ENCODE results near the gene CACNG7.
A peak's percentile ranks its signal among the peaks of the same experiment; 100 is the strongest.
"Not testable (repeated sequence)": the region's sequence is repeated elsewhere in the genome, so short reads cannot be mapped to it uniquely, and the experiment has no call there.

The CACNG7 gene, protein sequence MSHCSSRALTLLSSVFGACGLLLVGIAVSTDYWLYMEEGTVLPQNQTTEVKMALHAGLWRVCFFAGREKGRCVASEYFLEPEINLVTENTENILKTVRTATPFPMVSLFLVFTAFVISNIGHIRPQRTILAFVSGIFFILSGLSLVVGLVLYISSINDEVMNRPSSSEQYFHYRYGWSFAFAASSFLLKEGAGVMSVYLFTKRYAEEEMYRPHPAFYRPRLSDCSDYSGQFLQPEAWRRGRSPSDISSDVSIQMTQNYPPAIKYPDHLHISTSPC
- 0 reads per million in 2 donors for total RNA-seq

DNA sequence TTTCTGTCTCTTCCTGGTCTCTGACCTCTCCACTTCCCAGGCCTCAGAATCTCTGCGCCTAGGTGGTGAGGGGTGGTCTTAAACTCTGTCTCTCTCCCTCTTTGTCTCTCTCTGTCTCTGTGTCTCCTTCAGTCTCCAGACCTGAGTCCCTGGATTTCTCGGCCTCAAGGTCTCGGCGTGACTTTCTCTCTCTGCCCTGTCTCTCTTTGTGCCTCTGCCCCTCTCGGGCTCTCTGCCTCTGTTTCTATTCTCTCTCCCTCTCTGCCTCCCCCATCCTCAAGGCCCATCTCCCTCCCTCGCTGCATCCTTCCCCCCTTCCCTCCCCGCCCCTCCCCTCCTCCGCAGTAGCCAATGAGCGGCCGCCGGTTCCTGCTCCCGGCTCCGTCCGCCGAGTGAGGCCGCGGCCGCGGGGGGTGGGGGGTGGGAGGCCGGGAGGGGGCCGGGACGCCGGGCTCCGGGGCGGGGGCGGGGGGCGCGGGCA lies at the start of gene CACNG7:
Gene CACNG7 (plus strand): TSS at position 344 of the 481 bp plus-strand sequence. CDS start 3,554 bp downstream, outside the sequence.
- DNase-seq: no peak

DNA sequence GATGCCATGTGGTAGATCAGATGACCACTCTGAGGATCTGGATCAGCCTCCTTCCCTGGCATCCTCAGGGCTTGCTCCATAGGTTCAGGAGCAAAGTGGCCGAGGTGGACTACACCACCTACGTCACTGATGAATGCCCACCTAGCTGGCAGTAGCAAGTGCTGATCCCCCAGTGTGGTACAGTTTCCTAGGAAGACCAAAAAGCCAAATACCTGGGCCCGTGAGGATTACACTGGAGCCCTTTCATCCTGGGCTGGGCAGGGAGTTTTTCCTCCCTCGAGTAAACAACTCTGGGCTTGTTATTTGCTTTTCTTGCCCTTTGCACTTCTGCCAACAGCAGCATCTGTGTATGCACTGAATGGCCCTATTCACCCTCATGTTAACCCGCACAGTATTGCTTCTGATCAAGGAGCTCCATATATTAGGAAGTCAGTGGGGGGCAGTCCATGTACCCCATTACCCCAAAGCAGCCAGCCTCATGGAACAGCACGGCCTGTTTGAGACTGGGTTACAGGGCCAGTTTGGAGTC lies 44.7 kb upstream of the CACNG7 start:
- no peak for DNase-seq

DNA sequence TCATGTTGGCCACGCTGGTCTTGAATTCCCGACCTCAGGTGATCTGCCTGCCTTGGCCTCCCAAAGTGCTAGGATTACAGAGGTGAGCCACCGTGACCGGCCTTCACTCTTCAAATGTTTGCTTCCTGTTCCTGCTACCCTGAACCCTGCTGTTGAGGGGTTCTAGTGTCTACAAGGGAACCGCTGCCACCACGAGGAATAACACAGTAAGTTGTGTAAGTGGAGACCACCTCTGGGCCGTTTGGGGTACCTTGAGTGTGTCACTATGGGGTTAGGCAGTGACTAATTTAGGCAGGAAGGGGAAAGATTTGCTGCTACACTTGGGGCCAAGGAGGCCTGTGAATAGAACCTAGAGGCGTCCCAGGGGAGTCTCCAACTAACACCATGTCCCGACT lies 43.6 kb upstream of the CACNG7 start:
- DNase-seq: no peak

DNA sequence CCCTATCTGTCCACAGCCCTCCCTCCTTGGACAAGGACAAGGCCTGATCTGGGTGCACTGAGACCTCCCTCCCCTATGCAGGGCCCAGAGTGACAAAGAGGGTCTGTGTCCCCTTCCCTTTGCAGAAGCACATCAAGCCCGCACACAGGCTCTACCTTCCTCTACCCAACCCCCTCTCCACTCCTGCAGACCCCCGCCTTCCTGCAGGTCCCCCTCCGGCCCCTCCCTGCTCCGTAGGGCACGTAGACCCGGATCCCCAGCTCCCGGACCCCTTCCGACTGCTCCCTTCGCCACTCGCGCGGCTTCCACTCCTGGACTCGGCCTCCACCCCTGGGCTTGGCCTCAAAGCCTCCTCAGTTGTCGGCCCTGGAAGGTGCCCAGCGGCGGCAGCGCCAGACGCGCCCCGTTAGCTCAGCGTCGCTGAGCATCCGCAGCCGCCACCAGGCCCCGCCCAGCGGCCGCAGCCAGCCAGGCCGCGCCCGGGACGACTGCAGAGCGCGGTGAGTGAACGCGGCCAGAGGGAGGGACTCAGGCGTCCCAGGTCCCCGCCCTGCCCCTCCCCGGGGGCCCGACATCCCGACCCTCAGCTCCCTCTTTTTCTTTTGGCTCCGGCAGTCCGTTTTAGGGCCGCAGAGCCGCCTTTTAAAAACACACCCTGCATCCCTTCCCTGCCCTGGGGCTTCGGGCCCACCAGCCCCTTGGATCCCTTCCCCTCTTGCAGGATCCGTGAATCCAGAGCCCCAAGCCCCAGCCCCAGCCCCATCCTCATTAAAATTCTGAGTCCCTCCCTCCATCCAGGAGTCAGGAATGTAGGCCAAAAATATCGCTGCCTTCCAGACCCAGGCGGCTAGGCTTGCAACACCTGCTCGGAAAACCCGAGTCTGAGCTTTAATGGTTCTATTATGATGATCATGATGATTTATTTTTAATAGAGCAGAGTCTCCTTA lies 42.9 kb upstream of the CACNG7 start:
- DNase-seq: peak; percentile 70

DNA sequence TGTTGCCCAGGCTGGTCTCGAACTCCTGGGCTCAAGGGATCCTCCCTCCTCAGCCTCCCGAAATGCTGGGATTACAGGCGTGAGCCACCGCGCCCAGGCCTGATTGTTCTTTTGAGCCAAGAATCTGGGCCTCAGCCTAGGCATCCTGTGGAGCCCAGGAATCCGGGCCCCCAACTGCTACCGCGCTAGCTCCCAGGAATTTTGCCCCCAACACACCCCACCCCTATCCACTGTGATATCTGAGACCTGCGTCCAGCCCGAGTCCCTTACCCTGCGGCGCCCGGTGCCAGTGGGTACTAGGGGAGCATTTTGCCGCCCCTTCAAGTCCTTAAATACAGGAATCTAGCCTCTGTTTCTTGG lies 42.2 kb upstream of the CACNG7 start:
- no peak for DNase-seq

DNA sequence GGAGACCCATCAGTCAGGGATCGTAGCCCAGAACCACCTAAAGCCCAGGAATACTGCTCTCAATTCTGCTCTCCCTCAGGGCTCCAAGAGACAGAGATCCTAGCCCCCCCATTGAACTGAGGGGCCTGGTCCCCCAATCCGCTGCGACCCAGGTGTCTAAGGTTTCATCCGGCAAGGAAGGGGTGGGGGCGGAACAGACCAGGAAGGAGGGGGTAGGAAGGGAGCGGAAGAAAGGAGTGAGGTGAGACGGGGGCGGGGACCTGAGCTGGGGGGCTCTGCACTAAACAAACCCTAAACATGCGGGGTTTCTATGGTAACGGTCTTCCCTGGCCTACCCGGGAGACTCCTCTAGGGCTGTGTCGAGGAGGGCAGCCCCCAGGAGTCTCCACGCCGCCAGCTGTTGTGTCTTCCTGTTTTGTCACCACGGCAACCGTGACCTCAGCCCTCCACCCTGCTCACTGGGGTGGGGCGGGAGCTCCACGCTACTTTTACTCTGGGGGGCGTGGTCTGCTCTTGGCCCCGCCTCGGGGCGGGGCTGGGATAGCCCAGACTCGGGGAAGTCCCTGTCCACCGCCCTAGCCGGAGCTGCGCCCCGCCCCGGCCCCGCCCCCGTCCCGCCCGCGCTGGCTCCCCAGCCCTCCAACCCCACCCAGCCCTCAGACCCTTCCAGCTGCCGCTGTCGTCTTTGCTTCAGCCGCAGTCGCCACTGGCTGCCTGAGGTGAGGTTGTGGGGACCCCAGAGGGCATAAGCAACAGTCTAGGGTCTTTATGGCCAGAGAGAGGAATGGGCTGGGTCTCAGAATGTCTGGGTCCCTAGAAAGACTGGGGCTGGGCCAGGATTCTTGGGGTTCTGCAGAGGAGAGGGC lies 41.6 kb upstream of the CACNG7 start, which contains the start of gene MYADM:
Gene MYADM (plus strand): TSS at position 659 of the 866 bp plus-strand sequence. CDS start 5,647 bp downstream, outside the sequence.
- peak; percentile 100 for DNase-seq

DNA sequence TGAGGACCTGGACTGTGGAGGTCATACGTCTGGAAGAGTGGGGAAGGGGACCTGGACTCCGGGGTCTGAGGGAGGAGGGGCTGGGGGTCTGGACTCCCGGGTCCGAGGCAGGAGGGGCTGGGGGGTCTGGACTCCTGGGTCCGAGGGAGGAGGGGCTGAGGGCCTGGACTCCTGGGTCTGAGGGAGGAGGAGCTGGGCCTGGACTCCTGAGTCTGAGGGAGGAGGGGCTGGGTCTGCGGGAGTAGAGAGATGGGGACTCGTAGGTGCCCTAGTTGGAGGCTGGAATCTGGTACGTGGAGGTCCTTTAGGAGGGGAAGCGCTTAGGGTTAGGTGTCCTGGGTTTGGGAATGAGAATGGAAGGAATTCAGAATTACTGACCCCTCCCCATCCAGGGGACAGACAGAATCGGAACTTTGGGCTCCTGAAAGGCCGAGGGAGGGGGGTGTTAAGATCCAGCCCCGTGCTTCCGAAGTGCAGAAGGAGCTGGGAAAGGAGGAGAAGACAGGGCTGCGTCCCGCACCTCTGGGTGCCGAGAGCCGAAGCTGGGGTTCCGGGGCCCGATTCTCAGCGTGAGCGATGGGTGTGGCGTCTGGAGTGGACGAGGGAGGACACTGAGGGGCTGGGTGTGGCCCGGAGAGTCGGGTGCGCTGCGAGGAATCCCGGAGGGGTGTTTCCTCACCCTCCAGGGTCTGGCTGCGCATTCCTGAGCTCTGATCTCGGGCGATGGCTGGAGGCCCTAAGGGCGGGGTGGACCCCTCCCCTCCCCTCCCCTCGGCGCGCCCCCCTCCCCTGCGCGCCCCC lies 40.8 kb upstream of the CACNG7 start:
- DNase-seq: peak; percentile 45

DNA sequence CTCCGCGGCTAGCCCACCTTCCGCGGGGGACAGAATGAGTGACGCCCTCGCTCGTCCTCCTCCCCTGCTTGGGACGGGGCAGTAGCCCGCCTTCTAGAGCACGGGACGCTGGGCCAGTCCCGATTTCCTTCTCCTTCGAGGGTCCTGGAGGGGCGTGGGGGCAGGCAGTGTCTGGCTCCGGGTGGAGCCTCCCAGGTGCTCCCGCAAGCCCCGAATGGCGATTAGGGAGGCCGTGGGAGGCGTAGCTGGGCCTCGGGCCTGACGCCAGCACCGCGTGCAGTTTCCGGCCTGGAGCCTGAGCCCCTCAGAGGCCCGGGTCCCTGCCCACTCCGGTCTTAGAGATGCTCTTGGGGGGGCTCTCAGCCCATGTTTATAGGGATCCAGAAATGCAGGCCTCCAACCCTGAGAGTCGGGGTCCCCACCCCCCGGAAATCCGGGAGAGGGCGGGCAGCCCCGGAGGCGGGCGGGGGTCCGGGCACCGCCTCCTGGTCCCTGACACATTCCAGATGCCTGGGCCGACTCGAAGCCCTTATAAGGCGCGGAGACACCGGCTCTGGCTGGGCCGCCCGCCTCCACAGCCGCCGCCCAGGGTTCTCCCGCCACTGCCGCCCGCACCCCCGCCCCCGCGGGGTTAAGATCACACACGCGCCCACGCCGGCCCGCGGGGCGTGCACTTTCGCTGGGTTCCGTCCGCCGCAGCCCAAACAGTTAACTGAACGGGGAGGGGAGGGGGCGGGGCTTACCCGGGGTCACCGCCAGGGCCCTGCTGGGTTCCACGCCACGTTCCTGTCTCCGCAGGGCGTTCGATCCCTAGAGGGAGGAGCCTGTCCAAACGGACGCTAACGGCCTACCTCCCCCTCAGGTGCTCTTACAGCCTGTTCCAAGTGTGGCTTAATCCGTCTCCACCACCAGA lies 39.9 kb upstream of the CACNG7 start:
- peak; percentile 85 for DNase-seq

DNA sequence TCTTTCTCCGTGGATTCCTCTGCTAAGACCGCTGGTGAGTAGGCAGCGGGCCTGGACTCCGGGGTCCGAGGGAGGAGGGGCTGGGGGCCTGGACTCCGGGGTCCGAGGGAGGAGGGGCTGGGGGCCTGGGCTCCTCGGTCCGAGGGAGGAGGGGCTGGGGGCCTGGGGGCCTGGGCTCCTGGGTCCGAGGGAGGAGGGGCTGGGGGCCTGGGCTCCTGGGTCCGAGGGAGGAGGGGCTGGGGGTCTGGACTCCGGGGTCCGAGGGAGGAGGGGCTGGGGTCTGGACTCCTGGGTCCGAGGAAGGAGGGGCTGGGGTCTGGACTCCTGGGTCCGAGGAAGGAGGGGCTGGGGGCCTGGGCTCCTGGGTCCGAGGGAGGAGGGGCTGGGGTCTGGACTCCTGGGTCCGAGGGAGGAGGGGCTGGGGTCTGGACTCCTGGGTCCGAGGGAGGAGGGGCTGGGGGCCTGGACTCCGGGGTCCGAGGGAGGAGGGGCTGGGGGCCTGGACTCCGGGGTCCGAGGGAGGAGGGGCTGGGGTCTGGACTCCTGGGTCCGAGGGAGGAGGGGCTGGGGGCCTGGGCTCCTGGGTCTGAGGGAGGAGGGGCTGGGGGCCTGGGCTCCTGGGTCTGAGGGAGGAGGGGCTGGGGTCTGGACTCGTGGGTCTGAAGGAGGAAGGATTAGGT lies 39.1 kb upstream of the CACNG7 start:
- not testable (repeated sequence) for DNase-seq

DNA sequence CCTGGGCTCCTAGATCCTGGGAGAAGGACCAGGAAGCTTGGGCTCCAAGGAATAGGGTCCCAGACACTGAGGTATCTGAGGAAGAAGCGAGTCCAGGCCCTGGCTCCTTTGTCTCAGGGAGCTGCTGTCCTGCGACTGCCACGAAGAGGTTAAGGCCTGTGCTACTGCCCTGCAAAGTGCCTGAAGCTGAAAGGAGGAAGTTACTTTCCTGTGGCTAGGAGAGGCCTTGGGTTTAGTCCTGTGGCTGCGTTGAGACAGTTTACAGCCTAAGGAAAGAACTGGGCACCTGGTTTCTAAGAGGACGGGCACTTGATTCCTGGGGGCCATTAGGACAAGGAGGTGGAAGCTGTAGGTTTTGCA lies 38.6 kb upstream of the CACNG7 start:
- no peak for DNase-seq

DNA sequence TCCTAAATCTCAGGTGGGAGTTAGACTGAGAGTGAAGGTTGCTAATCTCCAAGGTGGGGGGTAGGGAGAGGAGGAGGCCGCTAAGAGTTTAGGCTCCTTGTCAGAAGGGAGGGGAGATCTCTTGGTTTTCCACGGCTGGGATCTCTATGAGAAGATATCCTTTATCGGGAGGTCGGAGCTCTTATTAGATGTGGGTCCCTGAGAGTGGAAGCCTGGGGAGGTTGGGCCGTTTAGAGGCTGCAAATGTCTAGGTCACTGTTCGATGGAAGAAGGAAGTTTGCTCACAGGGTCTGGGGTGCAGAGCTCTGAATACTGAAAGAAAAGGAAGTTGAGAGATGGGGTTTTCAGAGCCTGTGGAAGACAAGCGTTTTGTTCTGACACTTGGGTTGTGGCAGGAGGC lies 37.6 kb upstream of the CACNG7 start:
- no peak for DNase-seq

DNA sequence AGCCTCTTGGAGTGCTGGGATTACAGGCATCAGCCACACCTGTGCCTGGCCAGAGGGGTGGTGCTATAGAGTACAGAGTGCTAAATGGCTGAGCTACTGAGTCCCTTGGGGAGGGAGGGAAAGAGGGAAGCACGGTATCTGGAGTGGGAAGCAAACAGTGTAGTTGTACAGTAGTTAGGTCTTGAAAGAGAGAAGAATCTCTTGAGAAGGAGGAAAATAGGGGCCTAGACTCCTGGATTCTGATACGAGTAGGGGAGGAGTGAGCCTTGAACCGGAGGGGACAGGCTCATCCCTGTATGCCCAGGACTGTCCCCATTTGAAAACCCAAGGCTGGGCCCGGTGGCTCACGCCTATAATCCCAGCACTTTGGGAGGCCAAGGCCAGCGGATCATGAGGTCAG lies 36.3 kb upstream of the CACNG7 start:
- DNase-seq: no peak

DNA sequence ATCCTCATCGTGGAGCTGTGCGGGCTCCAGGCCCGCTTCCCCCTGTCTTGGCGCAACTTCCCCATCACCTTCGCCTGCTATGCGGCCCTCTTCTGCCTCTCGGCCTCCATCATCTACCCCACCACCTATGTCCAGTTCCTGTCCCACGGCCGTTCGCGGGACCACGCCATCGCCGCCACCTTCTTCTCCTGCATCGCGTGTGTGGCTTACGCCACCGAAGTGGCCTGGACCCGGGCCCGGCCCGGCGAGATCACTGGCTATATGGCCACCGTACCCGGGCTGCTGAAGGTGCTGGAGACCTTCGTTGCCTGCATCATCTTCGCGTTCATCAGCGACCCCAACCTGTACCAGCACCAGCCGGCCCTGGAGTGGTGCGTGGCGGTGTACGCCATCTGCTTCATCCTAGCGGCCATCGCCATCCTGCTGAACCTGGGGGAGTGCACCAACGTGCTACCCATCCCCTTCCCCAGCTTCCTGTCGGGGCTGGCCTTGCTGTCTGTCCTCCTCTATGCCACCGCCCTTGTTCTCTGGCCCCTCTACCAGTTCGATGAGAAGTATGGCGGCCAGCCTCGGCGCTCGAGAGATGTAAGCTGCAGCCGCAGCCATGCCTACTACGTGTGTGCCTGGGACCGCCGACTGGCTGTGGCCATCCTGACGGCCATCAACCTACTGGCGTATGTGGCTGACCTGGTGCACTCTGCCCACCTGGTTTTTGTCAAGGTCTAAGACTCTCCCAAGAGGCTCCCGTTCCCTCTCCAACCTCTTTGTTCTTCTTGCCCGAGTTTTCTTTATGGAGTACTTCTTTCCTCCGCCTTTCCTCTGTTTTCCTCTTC lies 35.1 kb upstream of the CACNG7 start:
- no peak for DNase-seq

DNA sequence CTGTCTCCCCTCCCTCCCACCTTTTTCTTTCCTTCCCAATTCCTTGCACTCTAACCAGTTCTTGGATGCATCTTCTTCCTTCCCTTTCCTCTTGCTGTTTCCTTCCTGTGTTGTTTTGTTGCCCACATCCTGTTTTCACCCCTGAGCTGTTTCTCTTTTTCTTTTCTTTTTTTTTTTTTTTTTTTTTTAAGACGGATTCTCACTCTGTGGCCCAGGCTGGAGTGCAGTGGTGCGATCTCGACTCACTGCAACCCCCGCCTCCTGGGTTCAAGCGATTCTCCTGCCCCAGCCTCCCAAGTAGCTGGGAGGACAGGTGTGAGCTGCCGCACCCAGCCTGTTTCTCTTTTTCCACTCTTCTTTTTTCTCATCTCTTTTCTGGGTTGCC lies 34.5 kb upstream of the CACNG7 start:
- DNase-seq: no peak

DNA sequence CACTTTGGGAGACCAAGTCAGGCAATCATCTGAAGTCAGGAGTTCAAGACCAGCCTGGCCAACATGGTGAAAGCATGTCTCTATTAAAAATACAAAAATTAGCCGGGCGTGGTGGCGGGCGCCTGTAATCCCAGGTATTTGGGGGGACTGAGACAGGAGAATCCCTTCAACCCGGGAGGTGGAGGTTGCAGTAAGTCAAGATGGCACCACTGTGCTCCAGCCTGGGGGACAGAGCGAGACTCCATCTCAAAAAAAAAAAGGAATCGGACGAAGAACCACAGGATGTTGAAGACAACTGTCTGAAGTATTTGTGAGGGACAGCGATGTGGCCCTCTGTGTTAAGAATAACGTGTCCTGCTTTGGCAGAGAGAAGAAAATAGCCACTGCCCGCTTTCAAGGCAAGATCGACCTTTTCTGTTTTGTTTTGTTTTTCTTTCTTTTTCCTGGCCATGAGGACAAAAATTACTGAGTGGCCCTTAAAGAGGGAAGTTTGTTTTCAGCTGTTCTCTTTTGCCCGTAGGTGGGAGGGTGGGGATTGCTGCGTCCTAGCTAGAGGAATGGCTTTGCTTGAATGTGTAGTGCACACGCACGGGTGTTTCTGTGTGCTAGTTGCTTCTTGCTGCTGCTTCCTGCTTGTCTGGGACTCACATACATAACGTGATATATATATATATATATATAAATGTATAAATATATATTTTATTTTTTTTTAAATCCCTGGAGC lies 33.3 kb upstream of the CACNG7 start:
- DNase-seq: no peak

DNA sequence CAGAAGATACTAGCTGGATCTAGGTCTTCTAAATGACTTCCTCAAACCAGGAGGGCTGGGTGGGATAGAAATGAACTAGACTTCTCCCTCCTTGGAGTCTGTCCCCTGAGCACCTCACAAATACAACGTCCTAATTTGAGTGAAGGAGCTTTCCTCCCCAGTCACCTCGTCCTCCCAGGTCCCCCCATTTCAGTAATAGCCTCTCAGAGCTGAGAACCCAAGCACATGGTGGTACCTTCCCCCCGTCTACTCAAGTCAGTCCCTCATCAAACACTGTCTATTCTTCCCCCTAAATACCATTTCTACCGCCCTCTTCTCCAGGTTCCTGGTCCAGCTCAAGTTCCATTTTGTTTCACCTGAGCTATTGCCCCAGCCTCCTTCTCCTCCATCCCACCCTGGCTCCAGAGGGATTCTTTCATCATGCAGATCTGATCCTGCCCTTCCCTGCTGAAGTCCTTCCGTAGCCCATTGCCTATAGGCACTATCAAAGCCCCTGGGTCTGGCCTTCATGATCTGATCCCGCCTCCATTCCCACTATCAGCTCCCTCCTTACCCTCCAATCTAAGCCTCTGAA lies 32.3 kb upstream of the CACNG7 start:
- no peak for DNase-seq

DNA sequence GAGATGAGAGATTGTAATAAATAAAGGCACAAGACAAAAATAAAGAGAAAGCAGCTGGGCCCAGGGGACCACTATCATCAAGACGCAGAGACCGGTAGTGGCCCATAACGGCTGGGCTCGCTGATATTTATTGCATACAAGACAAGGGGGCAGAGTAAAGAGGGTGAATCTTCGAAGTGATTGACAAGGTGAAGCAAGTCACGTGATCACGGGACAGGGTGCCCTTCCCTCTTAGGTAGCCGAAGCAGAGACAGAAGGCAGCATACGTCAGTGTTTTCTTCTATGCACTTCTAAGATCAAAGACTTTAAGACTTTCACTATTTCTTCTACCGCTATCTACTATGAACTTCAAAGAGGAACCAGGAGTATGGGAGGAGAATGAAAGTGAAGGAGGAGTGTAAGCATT lies 31.7 kb upstream of the CACNG7 start:
- no peak for DNase-seq

DNA sequence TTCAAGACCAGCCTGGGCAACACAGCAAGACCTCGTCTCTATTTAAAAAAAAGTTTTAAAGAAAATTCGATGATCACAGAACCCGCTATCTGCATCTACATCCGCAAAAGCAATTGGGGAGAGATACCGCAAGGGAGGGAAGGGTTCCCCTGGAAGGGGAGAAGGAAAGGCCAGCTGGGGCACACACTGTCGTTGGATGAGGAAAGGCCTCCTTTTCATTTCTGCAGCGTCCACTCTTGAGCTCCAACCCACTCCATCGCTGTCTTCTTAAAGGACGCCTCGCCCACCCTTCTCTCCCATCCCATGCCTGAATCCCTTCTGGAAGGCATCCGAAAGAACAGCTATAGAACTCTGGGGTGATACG lies 30.3 kb upstream of the CACNG7 start:
- DNase-seq: no peak
